H1 (cell line): ENCODE measurements around the gene DEDD2. TPM values are rescaled to one million over a fixed set of nuclear protein-coding genes. Genes with fewer than 3 reads are reported as not detected.

Experiments used
- CHD1 ChIP-seq: IDR thresholded peaks from 2 replicates; pipeline ENCODE4 v1.6.1; 2012; ENCODE audit warnings: low read depth, low read length, improper control_type of control experiment
- RAD21 ChIP-seq, 2 experiments: IDR thresholded peaks in 1 of 2; conservative IDR thresholded peaks in 1 of 2; 2 replicates each; pipeline ENCODE4 v1.6.1; 2011; ENCODE audit warnings: low read depth in 2 of 2, low read length in 2 of 2, improper control_type of control experiment in 1 of 2, inconsistent platforms in 1 of 2, mild to moderate bottlenecking in 1 of 2, moderate library complexity in 1 of 2
- SP4 ChIP-seq: IDR thresholded peaks from 2 replicates; pipeline ENCODE4 v1.6.1; 2012; ENCODE audit warnings: low read length, inconsistent platforms
- TBP ChIP-seq: IDR thresholded peaks from 2 replicates; pipeline ENCODE4 v1.6.1; 2011; ENCODE audit warnings: low read depth, low read length, improper control_type of control experiment
- ZNF274 ChIP-seq: IDR thresholded peaks from 2 replicates; pipeline ENCODE4 v1.7.0; 2012; ENCODE audit warnings: low read length, borderline replicate concordance; ENCODE audit errors: extremely low read depth
- polyA plus RNA-seq, 7 experiments: library from polyadenylated mRNA; depleted of rRNA in 3 of 7; stranded (reverse) in 5 of 7; unstranded in 2 of 7; fragments of >200 nt in 5 of 7; fragments of 200-250 nt in 2 of 7; gene quantifications; 1 replicate in 5 of 7; 2 replicates in 1 of 7; 4 replicates in 1 of 7; pipeline versions ENCODE4 v1.2.1 to v1.2.3, GENCODE V29; 2011 to 2013; ENCODE audit warnings: missing spikeins in 2 of 7, mixed read lengths in 2 of 7
- total RNA-seq: library from RNA; stranded (reverse); fragmentation: NEBNext Ultra II Directional; extraction: Animal tissue kit (Norgen Biotek cat#: 25700); gene quantifications from 2 replicates; pipeline ENCODE4 v1.2.1, GENCODE V29; 2021
- TF ChIP-seq, protein P1 (sequence below): fragments of 300-600 bp; sonication (generic); IDR thresholded peaks from 2 replicates; pipeline ENCODE4 v1.7.1; 2012; ENCODE audit warnings: low read length, moderate library complexity, mild to moderate bottlenecking, inconsistent platforms; ENCODE audit not compliant: insufficient replicate concordance

The DEDD2 gene
- total and polyA plus RNA-seq, 2 of the 8 experiments (the other 6 are each of a cell fraction or from before 2014, with no cell fraction given) = 37.8 to 65.0 TPM

DNA sequence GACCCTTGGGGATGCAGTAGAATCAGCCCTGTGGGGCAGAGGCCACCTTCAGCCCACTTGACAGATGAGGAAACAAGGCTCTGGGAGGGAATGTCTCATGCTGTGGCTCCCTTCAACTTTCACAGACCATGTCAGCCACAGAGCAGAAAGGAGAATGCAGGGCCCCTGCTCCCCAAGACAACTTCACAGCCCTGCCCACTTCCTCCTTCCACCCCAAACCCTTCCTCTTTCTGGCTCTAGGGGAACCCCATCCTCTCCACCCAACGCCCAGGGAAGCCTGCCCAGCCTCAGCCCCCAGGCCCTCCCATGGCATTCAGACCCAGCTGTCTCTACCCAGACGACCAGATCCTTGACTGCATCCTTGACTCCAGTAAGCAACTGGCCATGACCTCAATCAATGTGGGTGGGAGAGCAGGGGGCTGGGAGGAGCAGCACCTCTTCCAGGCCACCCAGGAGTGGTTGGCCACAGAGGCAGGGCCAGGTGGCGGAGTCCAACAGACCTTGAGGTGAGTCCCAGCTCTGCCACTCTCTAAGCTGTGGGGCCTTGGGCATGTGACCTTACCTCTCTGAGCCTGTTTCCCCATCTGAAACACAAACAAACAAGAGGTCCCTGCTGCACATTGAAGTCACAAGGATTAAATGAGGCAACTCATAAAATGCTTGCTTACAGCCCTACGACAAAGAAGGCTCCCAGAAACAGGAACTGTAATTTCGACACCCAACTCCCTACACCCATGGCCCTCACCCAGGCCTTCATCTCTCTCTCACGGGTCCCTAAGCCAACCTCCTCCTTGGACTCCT is 15.8 kb downstream of the DEDD2 start (continued):
- TF ChIP-seq, protein P1, sequence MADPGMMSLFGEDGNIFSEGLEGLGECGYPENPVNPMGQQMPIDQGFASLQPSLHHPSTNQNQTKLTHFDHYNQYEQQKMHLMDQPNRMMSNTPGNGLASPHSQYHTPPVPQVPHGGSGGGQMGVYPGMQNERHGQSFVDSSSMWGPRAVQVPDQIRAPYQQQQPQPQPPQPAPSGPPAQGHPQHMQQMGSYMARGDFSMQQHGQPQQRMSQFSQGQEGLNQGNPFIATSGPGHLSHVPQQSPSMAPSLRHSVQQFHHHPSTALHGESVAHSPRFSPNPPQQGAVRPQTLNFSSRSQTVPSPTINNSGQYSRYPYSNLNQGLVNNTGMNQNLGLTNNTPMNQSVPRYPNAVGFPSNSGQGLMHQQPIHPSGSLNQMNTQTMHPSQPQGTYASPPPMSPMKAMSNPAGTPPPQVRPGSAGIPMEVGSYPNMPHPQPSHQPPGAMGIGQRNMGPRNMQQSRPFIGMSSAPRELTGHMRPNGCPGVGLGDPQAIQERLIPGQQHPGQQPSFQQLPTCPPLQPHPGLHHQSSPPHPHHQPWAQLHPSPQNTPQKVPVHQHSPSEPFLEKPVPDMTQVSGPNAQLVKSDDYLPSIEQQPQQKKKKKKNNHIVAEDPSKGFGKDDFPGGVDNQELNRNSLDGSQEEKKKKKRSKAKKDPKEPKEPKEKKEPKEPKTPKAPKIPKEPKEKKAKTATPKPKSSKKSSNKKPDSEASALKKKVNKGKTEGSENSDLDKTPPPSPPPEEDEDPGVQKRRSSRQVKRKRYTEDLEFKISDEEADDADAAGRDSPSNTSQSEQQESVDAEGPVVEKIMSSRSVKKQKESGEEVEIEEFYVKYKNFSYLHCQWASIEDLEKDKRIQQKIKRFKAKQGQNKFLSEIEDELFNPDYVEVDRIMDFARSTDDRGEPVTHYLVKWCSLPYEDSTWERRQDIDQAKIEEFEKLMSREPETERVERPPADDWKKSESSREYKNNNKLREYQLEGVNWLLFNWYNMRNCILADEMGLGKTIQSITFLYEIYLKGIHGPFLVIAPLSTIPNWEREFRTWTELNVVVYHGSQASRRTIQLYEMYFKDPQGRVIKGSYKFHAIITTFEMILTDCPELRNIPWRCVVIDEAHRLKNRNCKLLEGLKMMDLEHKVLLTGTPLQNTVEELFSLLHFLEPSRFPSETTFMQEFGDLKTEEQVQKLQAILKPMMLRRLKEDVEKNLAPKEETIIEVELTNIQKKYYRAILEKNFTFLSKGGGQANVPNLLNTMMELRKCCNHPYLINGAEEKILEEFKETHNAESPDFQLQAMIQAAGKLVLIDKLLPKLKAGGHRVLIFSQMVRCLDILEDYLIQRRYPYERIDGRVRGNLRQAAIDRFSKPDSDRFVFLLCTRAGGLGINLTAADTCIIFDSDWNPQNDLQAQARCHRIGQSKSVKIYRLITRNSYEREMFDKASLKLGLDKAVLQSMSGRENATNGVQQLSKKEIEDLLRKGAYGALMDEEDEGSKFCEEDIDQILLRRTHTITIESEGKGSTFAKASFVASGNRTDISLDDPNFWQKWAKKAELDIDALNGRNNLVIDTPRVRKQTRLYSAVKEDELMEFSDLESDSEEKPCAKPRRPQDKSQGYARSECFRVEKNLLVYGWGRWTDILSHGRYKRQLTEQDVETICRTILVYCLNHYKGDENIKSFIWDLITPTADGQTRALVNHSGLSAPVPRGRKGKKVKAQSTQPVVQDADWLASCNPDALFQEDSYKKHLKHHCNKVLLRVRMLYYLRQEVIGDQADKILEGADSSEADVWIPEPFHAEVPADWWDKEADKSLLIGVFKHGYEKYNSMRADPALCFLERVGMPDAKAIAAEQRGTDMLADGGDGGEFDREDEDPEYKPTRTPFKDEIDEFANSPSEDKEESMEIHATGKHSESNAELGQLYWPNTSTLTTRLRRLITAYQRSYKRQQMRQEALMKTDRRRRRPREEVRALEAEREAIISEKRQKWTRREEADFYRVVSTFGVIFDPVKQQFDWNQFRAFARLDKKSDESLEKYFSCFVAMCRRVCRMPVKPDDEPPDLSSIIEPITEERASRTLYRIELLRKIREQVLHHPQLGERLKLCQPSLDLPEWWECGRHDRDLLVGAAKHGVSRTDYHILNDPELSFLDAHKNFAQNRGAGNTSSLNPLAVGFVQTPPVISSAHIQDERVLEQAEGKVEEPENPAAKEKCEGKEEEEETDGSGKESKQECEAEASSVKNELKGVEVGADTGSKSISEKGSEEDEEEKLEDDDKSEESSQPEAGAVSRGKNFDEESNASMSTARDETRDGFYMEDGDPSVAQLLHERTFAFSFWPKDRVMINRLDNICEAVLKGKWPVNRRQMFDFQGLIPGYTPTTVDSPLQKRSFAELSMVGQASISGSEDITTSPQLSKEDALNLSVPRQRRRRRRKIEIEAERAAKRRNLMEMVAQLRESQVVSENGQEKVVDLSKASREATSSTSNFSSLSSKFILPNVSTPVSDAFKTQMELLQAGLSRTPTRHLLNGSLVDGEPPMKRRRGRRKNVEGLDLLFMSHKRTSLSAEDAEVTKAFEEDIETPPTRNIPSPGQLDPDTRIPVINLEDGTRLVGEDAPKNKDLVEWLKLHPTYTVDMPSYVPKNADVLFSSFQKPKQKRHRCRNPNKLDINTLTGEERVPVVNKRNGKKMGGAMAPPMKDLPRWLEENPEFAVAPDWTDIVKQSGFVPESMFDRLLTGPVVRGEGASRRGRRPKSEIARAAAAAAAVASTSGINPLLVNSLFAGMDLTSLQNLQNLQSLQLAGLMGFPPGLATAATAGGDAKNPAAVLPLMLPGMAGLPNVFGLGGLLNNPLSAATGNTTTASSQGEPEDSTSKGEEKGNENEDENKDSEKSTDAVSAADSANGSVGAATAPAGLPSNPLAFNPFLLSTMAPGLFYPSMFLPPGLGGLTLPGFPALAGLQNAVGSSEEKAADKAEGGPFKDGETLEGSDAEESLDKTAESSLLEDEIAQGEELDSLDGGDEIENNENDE = no peak
- TF ChIP-seq CHD1 (no peak), ZNF274 (no peak), SP4 (no peak), TBP (no peak), RAD21 (IDR thresholded peaks at IDR 0.05 in 1 of 2, conservative IDR thresholded peaks at IDR 0.05 in 1 of 2; ENCODE audit: low read depth in 2 of 2, low read length in 2 of 2) (no peak)
